Trophoblast cell (in vitro differentiated cells and primary cell): ENCODE results near the gene EME1.
A peak's percentile ranks its signal among the peaks of the same experiment; 100 is the strongest.

Source experiments
- DNase-seq, 2 donors: peaks; one replicate each; pipeline ENCODE4 v3.0.0-alpha.2; 2016
- H2AFZ ChIP-seq: 2 replicates; pipeline ENCODE4 v1.6.1; 2013; ENCODE audit warnings: low read length, moderate library complexity, mild to moderate bottlenecking; ENCODE audit not compliant: insufficient read depth, poor library complexity
- H2AK5ac ChIP-seq: 2 replicates; pipeline ENCODE4 v1.6.1; 2013; ENCODE audit warnings: mild to moderate bottlenecking, low read length
- H2BK120ac ChIP-seq: 2 replicates; pipeline ENCODE4 v1.6.1; 2013; ENCODE audit warnings: low read length, mild to moderate bottlenecking, moderate library complexity; ENCODE audit not compliant: insufficient read depth, poor library complexity
- H2BK12ac ChIP-seq: 2 replicates; pipeline ENCODE4 v1.6.1; 2013; ENCODE audit warnings: mild to moderate bottlenecking, low read length, moderate library complexity
- H2BK5ac ChIP-seq: 2 replicates; pipeline ENCODE4 v1.6.1; 2013; ENCODE audit warnings: low read length, low read depth, moderate library complexity, mild to moderate bottlenecking; ENCODE audit not compliant: poor library complexity
- H3K14ac ChIP-seq: 2 replicates; pipeline ENCODE4 v1.6.1; 2013; ENCODE audit warnings: mild to moderate bottlenecking, low read length
- H3K18ac ChIP-seq: 2 replicates; pipeline ENCODE4 v1.6.1; 2013; ENCODE audit warnings: mild to moderate bottlenecking, low read length
- H3K23ac ChIP-seq: 2 replicates; pipeline ENCODE4 v1.6.1; 2013; ENCODE audit warnings: low read length
- H3K27ac ChIP-seq: 2 replicates; pipeline ENCODE4 v1.5.1; 2013; ENCODE audit warnings: low read depth, mild to moderate bottlenecking, inconsistent platforms, low read length, moderate library complexity
- H3K27me3 ChIP-seq: 2 replicates; pipeline ENCODE4 v1.6.1; 2013; ENCODE audit warnings: inconsistent platforms, mild to moderate bottlenecking, low read length, moderate library complexity; ENCODE audit not compliant: insufficient read depth
- H3K36me3 ChIP-seq, 2 experiments: 1 replicate in 1 of 2; 2 replicates in 1 of 2; pipeline ENCODE4 v1.6.1; 2013; ENCODE audit warnings: low read length in 2 of 2, mild to moderate bottlenecking in 2 of 2, moderate library complexity in 1 of 2; ENCODE audit not compliant: insufficient read depth in 2 of 2, control insufficient read depth in 1 of 2
- H3K4ac ChIP-seq: 2 replicates; pipeline ENCODE4 v1.6.1; 2013; ENCODE audit warnings: low read depth, mild to moderate bottlenecking, low read length, moderate library complexity
- H3K4me1 ChIP-seq, 2 experiments: 1 replicate in 1 of 2; 2 replicates in 1 of 2; pipeline ENCODE4 v1.6.1; 2013; ENCODE audit warnings: low read length in 2 of 2, mild to moderate bottlenecking in 2 of 2, moderate library complexity in 1 of 2; ENCODE audit not compliant: insufficient read depth in 2 of 2, control insufficient read depth in 1 of 2
- H3K4me2 ChIP-seq: 2 replicates; pipeline ENCODE4 v1.6.1; 2013; ENCODE audit warnings: inconsistent platforms, mild to moderate bottlenecking, low read length, moderate library complexity
- H3K4me3 ChIP-seq: 2 replicates; pipeline ENCODE4 v1.5.1; 2013; ENCODE audit warnings: mild to moderate bottlenecking, low read depth, low read length, inconsistent platforms
- H3K79me1 ChIP-seq: one replicate; pipeline ENCODE4 v1.6.1; 2013; ENCODE audit warnings: low read length
- H3K79me2 ChIP-seq: 2 replicates; pipeline ENCODE4 v1.6.1; 2013; ENCODE audit warnings: low read length, mild to moderate bottlenecking; ENCODE audit not compliant: control insufficient read depth, insufficient read depth, poor library complexity
- H3K9ac ChIP-seq: 2 replicates; pipeline ENCODE4 v1.6.1; 2013; ENCODE audit warnings: mild to moderate bottlenecking, low read length
- H3K9me3 ChIP-seq: 2 replicates; pipeline ENCODE4 v1.6.1; 2013; ENCODE audit warnings: low read depth, mild to moderate bottlenecking, control low read depth, inconsistent platforms, low read length; ENCODE audit not compliant: insufficient read depth
- H4K12ac ChIP-seq: 2 replicates; pipeline ENCODE4 v1.6.1; 2013; ENCODE audit warnings: low read depth, mild to moderate bottlenecking, low read length, moderate library complexity
- H4K8ac ChIP-seq: 2 replicates; pipeline ENCODE4 v1.6.1; 2013; ENCODE audit warnings: low read depth, mild to moderate bottlenecking, low read length, moderate library complexity
- H4K91ac ChIP-seq: one replicate; pipeline ENCODE4 v1.6.1; 2013; ENCODE audit warnings: low read depth, mild to moderate bottlenecking, low read length, moderate library complexity
- WGBS: extraction: QIAGEN DNeasy Blood & Tissue Kit; methylation state at CpG from one replicate; pipeline ENCODE4 v1.1.7; 2013; ENCODE audit warnings: missing lambda C conversion rate; ENCODE audit not compliant: insufficient read length, insufficient coverage; ENCODE audit errors: extremely low coverage; 5-methylcytosine and 5-hydroxymethylcytosine counted together

Gene EME1

GRCh38 chr17:50372222-50372757, 739 bp upstream of the EME1 start:
- Histone ChIP-seq H4K91ac (peak overlapping the region; percentile 40), H2BK5ac (no peak overlapping the region), H3K9me3 (no peaks in the 10 kb centered on the region), H3K79me1 (peaks cover 6% of the 10 kb centered on the region), H4K8ac (peak overlapping the region; percentile 30), H3K27ac (no peak overlapping the region), H3K23ac (no peak overlapping the region), H2AFZ (peak overlapping the region; percentile 63), H2BK12ac (no peak overlapping the region), H3K9ac (peak overlapping the region; percentile 75), H3K18ac (no peak overlapping the region), H2BK120ac (no peak overlapping the region), H3K4me2 (peak overlapping the region; percentile 67), H4K12ac (peak overlapping the region; percentile 38), H3K4ac (peak overlapping the region; percentile 53), H3K4me3 (peak overlapping the region; percentile 96), H3K27me3 (no peaks in the 10 kb centered on the region), H3K14ac (no peak overlapping the region), H2AK5ac (no peak overlapping the region), H3K79me2 (peaks cover 7% of the 10 kb centered on the region), H3K36me3 (peaks cover 28 to 29% of the 10 kb centered on the region in 2 experiments), H3K4me1 (peaks cover 0 to 7% of the 10 kb centered on the region in 2 experiments)
- no peak for DNase-seq
- WGBS: no CpG with 5 or more reads among the region's 14 CpGs

DNA sequence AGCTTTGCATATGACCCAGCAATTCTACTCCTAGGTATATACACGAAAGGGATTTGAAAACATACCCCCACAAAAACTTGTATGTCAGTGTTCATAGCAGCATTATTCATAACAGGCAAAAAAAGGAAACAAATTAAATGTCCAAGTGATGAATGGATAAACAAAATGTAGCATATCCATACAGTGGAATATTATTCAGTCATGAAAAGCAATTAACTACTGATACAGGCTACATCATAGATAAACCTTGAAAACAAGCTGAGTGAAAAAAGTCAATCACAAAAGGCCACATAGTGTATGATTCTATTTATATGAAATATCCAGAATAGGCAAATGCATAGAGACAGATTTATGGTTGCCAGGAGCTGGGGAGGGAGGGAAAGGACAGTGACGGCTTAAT, 676 bp downstream of the EME1 start:
- Histone ChIP-seq H3K9me3 (no peaks in the 10 kb centered on the region), H2BK120ac (no peak overlapping the region), H3K4me2 (peak overlapping the region; percentile 67), H3K14ac (no peak overlapping the region), H3K27me3 (no peaks in the 10 kb centered on the region), H3K79me1 (peaks cover 6% of the 10 kb centered on the region), H2BK5ac (no peak overlapping the region), H4K12ac (no peak overlapping the region), H3K27ac (no peak overlapping the region), H3K9ac (no peak overlapping the region), H2AFZ (no peak overlapping the region), H4K91ac (no peak overlapping the region), H3K36me3 (peaks cover 18 to 19% of the 10 kb centered on the region in 2 experiments), H3K18ac (no peak overlapping the region), H3K4me3 (no peak overlapping the region), H3K4me1 (peaks cover 0 to 7% of the 10 kb centered on the region in 2 experiments), H3K23ac (no peak overlapping the region), H2AK5ac (no peak overlapping the region), H3K4ac (no peak overlapping the region), H2BK12ac (no peak overlapping the region), H3K79me2 (peaks cover 7% of the 10 kb centered on the region), H4K8ac (no peak overlapping the region)
- no peak for DNase-seq
- WGBS: no CpG with 5 or more reads among the region's 2 CpGs

DNA sequence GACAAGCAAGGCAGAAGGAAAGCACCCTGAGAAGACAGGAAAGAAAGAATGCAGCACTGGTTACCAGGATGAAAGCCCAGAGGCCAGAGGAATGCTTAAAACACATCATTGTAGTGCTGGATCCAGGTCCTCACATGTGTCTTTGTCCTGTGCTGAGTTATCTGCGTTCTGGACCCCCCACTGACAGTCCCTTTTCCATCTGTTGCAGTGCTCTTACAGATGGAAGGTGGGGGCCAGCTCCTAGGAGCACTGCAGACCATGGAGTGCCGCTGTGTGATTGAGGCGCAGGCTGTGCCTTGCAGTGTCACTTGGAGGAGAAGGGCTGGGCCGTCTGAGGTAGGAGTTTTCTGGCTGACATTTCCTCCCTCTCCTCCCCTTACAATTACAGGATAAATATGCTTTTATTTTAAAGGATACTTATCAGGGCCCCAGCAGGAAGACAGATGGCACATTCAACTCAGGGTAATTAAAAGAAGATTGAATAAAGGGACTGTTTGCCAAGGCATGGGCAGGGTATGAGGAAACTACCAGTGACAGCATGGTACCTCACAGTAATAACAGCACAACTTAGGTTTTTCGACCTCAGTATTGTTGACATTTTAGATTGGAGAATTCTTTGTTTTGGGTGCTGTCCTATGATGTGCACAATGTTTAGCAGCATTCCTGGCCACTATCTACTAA, 3.0 kb downstream of the EME1 start:
- H2BK120ac ChIP-seq: no peak overlapping the region
- no peak for DNase-seq
- H4K8ac ChIP-seq: no peak overlapping the region
- H3K4me3 ChIP-seq: no peak overlapping the region
- no peak overlapping the region for H2AFZ ChIP-seq
- no CpG with 5 or more reads among the region's 5 CpGs for WGBS
- no peak overlapping the region for H3K23ac ChIP-seq
- H3K9ac ChIP-seq: no peak overlapping the region
- no peak overlapping the region for H3K4ac ChIP-seq
- peaks cover 7% of the 10 kb centered on the region for H3K79me2 ChIP-seq
- H2BK12ac ChIP-seq: no peak overlapping the region
- H2AK5ac ChIP-seq: no peak overlapping the region
- no peak overlapping the region for H4K91ac ChIP-seq
- H3K79me1 ChIP-seq: peaks cover 6% of the 10 kb centered on the region
- no peak overlapping the region for H2BK5ac ChIP-seq
- no peaks in the 10 kb centered on the region for H3K9me3 ChIP-seq
- H4K12ac ChIP-seq: no peak overlapping the region
- H3K27ac ChIP-seq: no peak overlapping the region
- peaks cover 0 to 7% of the 10 kb centered on the region in 2 experiments for H3K4me1 ChIP-seq
- peaks cover 16 to 23% of the 10 kb centered on the region in 2 experiments for H3K36me3 ChIP-seq
- H3K4me2 ChIP-seq: no peak overlapping the region
- H3K27me3 ChIP-seq: no peaks in the 10 kb centered on the region
- no peak overlapping the region for H3K14ac ChIP-seq
- H3K18ac ChIP-seq: no peak overlapping the region

DNA sequence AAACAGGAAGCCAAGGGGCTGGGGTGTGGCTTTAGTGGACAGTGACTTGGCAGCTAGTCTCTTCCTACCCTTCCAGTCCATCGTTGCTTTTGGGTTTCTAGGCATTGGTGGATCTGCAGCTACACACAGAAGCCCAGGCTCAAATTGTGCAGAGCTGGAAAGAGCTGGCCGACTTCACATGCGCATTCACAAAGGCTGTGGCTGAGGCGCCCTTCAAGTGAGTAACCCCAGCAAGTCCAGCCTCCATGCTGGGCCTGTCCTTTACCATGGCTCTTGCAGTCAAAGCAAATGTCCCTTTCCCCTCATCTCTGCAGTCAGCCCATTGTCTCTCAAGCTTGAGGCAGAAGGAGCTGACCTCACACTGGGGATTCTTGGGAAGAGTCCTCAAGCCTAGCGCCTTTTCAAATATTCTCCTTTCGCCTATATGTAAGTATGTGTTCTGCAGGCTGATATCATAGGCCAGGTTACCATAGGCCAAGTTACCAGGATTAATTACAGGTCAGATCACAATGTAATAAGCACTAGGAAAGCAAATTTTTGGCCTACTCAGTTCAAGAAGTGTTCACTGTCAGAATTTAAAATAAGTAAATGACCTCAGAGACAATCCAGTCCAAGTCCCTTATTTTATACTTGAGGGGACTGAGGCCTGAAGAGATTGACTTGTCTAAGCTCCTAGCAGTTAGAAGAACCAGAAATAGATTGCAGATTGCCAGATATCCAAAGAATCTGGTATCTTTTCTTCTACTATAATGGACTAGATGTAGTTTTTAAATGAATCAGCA, 6.5 kb downstream of the EME1 start:
- no peaks in the 10 kb centered on the region for H3K4me1 ChIP-seq
- H3K14ac ChIP-seq: no peak overlapping the region
- H3K36me3 ChIP-seq: peaks cover 32 to 53% of the 10 kb centered on the region in 2 experiments
- no peak overlapping the region for H3K4ac ChIP-seq
- no peak overlapping the region for H4K91ac ChIP-seq
- WGBS: no CpG with 5 or more reads among the region's 6 CpGs
- H2AFZ ChIP-seq: no peak overlapping the region
- H3K9me3 ChIP-seq: no peaks in the 10 kb centered on the region
- H2BK5ac ChIP-seq: no peak overlapping the region
- H4K8ac ChIP-seq: no peak overlapping the region
- no peaks in the 10 kb centered on the region for H3K27me3 ChIP-seq
- H4K12ac ChIP-seq: no peak overlapping the region
- no peak overlapping the region for H3K18ac ChIP-seq
- H3K9ac ChIP-seq: no peak overlapping the region
- H3K27ac ChIP-seq: no peak overlapping the region
- H2BK120ac ChIP-seq: no peak overlapping the region
- no peak overlapping the region for H3K4me3 ChIP-seq
- H3K4me2 ChIP-seq: no peak overlapping the region
- peak in 1 of 2 donors; percentile 2 for DNase-seq
- H3K79me2 ChIP-seq: no peaks in the 10 kb centered on the region
- no peak overlapping the region for H2BK12ac ChIP-seq
- H3K23ac ChIP-seq: no peak overlapping the region
- no peaks in the 10 kb centered on the region for H3K79me1 ChIP-seq
- H2AK5ac ChIP-seq: no peak overlapping the region
